A204.1 (cell line): ENCODE data around the gene AFF3.

Experiments
- FAIRE-seq: peaks from 2 replicates; lab custom pipeline; 2012; peaks lifted over from hg19 to GRCh38; lab: Jason Lieb, UNC

AFF3 gene

GRCh38 chr2:100041946-100042345, 100.4 kb downstream of the AFF3 start:
- FAIRE-seq, result no peak

- FAIRE-seq, result no peak
Measured at GRCh38 chr2:100041385-100041784, 101.0 kb downstream of the AFF3 start.

DNA sequence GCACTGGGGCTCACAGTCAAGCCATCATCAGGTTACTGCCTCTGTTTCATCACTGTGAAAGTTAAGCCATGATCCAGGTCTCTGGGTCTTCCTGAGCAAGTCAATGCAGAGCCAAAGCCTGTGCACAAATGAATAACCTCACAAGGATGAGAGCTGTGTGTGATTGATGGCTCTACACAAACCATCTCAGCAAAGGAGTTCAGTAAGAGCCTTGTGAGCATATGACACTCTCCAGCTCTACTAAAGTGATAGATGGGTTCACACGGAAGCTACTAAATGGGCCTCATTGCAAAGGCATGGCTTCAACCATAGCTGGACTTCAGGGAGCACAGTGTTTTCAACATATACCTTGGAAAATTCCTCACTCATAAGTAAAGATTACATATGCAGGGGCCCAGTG, 101.5 kb downstream of the AFF3 start:
- FAIRE-seq, result no peak

GRCh38 chr2:100039291-100039980, 103.0 kb downstream of the AFF3 start:
- no peak for FAIRE-seq

DNA sequence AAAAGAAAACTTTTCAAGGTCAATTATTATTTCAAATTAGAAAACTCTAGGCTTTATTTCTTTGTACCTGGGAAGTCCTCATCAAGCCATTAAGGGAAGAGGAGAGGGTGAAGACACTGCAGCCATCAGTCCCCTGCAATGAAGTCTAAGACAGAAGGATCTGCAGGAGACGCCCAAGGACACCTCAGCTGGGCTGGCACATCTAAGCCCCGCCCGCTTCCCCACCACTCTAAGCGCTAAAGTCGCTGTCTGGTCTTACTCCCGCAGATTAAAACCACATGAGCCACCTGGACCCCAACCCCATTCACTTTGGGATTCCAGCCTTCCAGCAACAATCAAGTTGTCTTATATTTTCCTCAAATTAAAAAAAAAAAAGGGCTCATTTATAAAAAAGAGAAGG, 104.4 kb downstream of the AFF3 start:
- no peak for FAIRE-seq

GRCh38 chr2:100036793-100037192, 105.6 kb downstream of the AFF3 start:
- FAIRE-seq, result no peak

- FAIRE-seq, result no peak
Measured at GRCh38 chr2:100036026-100036425, 106.4 kb downstream of the AFF3 start.

- FAIRE-seq, result no peak
Measured at GRCh38 chr2:100034431-100034830, 108.0 kb downstream of the AFF3 start.

DNA sequence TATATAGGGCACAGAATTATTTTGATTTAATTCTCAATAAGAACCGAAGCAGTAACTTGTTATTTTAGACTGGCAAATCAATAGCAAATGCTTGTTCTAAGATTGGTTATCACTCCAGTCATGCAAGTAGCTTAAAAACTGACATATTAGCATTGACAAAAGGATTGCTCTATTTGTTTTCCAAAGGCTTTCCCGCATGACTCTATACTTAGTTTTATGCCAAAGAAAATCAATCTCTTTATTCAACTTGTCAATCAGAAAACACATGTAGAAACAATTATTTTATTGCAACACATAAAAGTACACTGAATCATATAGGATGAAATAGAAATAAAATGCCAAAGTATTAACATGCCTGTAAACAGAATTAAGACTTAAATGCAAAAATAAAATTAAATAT, 108.4 kb downstream of the AFF3 start:
- FAIRE-seq, result no peak

DNA sequence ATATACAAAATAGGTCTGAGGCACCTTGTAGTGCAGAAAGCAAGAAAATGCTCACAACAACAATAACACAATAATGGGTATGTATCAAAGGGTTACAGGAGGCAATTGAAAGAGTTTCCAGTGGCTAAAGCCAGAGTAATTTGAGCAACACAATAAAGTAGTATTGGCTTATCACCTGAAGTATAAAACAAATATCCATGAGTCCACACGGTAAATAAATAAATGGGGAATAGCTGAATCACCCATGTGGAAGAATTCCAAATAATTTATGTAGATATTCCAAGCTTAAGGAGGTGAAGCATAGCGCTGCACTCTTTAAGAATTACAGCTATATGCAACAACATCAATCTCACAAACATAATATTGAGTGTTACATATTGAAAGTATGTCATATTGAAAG, 110.8 kb downstream of the AFF3 start:
- FAIRE-seq, result no peak

GRCh38 chr2:100029460-100029859, 112.9 kb downstream of the AFF3 start:
- FAIRE-seq, result no peak

DNA sequence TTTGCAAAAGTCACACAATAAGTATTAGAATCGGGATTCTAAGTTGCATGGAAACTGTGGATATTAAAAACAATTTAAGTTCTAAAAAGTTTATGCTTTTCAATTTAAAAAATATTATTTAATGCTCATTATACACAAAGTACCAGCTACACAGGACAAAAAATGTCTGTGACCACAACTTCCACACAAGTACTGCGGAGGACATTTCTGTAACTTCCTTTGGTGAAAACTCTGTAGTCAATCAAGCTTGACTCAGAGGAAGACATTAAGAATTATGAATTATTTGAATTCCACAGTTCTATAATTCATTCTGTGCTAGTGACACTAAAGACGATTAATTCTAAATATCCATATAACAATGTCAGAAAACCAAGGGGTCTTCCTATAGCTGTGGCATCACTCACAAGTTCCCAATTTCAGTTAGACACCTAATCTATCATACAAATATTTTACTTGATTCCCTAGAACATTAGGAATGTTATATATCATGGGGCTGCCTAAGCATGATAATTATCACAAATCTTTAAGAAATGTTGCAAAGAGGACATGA, 120.5 kb downstream of the AFF3 start:
- no peak for FAIRE-seq

- no peak for FAIRE-seq
Measured at GRCh38 chr2:100019499-100019898, 122.9 kb downstream of the AFF3 start.

DNA sequence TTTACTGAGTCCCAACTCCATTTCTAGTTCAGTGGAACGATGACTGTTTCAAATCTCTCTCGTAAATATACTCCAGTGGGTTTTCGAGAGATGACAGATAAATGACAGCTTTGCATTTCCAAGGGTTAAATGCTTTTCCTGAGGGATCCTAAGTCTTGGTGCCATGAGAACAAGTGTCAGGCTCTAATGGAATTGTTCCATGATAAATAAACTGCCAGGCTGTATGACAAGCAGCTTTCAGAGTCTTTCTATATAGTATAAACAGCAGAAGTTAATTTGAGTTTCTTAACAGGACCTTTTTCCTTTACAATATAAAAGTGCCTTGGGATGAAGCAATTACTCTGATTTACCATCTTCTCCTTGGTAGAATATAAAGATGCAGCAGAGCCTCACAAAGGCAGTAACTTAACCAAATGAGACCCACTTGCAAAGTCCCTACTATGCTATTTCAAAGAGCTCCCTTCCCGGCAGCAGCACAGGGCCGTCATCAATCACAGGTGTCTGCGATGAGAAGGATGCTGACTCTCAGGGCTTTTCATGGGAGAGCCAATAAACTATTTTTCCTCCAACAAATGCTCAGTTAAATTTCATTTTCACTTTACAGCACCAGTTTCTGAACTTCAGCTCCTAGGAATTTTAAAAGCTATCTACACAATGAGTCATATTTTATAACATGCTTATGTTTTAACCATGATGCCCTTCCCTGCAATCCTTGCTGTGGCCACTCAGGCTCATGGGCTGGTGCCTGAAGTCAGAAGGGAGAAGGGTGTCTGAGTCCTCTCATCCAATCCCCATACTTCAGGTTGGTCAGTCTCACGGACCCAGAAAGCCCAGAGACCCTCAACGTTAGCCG, 123.8 kb downstream of the AFF3 start:
- no peak for FAIRE-seq

DNA sequence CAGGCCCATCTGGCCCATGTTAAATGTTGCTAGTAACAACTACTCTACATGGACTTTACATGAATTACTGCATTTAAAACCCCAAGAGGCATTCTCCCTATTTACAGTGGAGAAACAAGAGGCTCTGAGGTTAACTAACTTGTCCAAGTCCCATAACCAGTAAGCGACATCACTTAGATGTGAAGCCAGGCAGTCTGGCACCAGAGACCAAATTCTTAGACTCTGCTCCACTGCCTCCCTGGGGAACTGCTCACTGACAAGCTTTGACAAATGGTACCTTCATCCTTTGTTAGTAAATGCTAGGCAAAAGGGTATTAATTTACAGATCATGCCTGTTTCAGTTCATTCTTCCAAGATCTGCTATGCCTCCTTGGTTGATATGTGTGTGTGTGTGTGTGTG, 124.8 kb downstream of the AFF3 start:
- no peak for FAIRE-seq

DNA sequence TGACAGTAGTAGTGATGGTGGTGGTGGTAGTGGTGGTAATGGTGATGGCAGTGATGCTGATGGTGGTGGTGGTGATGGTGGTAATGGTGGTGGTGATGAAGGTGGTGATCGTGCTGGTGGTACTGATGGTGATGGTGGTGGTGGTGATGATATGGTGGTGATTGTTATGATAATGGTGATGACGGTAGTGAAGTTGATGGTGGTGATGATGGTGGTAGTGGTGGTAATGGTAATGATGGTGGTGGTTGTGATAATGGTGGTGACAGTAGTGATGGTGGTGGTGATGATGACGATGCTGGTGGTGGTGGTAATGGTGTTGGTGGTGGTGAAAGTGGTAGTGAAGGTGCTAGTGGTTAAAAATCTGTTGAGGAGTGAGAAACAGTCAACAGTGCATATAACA, 125.6 kb downstream of the AFF3 start:
- no peak for FAIRE-seq

DNA sequence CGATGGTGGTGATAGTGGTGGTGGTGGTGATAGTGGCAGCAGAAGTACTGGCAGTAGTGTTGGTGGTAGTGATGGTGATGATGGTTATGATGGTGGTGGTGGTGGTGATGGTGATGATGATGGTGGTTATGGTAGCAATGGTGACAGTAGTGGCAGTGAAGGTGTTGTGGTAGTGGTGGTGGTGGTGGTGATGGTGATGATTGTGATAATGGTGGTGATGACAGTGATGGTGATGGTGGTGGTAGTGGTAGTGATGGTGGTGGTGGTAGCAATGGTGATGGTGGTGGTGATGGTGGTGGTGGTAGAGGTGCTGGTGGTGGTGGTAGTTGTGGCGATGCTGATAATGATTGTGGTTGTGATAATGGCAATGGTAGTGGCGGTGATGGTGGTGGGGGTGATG, 126.5 kb downstream of the AFF3 start:
- FAIRE-seq, result no peak

GRCh38 chr2:100013892-100014677, 128.3 kb downstream of the AFF3 start:
- no peak for FAIRE-seq

- no peak for FAIRE-seq
Measured at GRCh38 chr2:100012561-100012960, 129.8 kb downstream of the AFF3 start.

- no peak for FAIRE-seq
Measured at GRCh38 chr2:100011272-100011731, 131.1 kb downstream of the AFF3 start.

DNA sequence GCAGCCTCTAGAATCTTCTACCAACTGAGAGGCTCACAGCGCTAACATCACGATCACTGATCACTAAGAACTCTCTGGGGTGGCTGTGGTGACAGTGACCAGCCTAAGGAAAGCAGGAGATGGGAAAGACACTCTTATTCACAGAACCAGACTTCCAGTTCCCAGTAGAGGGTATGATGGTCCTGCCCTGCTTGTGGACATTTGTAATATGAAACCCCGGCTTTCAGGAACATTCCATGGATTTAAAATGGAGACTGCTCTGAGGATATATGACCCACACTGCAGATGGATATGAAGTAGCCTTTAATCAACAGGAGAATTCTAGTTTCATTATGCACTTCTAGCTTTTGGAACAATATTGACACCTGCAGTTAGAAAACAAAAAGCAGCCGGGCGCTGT, 131.8 kb downstream of the AFF3 start:
- FAIRE-seq, result no peak

DNA sequence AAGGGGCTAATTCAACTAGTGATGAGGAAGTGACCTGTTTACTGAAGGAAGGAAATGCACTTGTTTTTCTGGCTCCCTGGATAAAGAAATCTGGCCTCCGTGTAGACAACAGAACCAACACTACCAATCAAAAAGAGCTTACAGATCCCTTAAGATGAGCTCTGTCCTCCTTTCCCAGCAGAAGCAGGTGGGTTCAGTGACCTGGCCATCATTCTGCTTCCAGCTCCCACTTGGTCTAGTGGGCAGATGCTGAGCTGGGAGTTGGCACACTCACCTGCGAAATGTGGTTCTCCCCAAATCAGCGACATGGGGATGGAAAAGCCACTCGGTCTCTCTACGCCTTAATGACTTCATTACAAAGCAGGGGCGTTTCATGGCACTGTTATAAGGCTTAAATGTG, 132.6 kb downstream of the AFF3 start:
- no peak for FAIRE-seq

GRCh38 chr2:100008956-100009355, 133.4 kb downstream of the AFF3 start:
- FAIRE-seq, result no peak
